Measurements from ENCODE around the gene MYG1. TPM values are rescaled to one million over a fixed set of nuclear protein-coding genes. Genes with fewer than 3 reads are reported as not detected.

Gene MYG1
- total RNA-seq, 2 experiments from 2014 or later: 53.4 to 64.9 TPM

GRCh38 chr12:53320352-53321195 is 21.1 kb downstream of the MYG1 start:
- DNase-seq (ENCODE audit: low spot score): no peak
- intact Hi-C loops (cut with micrococcal nuclease; ENCODE audit: unreplicated experiment): loop anchor here (1.0 to 5.0 kb wide), 6 partner anchors 21 to 357 kb away; partner anchors contain the start of genes ATP5MC2, MYG1 and PFDN5
- Histone ChIP-seq H3K9me3 (ENCODE audit: low read length) (no peaks in the 10 kb centered on the region), H3K9me2 (ENCODE audit: insufficient read depth, low read length) (no peaks in the 10 kb centered on the region), H2AFZ (ENCODE audit: low read length) (peak overlapping the region; percentile 71; the same call in 1 of the 2 replicates), H3K4me3 (ENCODE audit: low read depth, low read length, poor library complexity, severe bottlenecking) (peak overlapping the region; percentile 79), H3K4me1 (ENCODE audit: insufficient read depth, low read length, poor library complexity, severe bottlenecking) (peaks cover 34% of the 10 kb centered on the region), H4K20me1 (ENCODE audit: insufficient read depth, low read length) (no peaks in the 10 kb centered on the region), H3K27ac (ENCODE audit: low read depth, low read length, poor library complexity, severe bottlenecking) (peak overlapping the region; percentile 82), H3K79me2 (ENCODE audit: insufficient read depth, low read depth, low read length) (peaks cover 11% of the 10 kb centered on the region; the same call in 1 of the 2 replicates), H3K4me2 (ENCODE audit: low read length) (peak overlapping the region; percentile 84), H3K36me3 (ENCODE audit: insufficient read depth, low read length) (peaks cover 41% of the 10 kb centered on the region)
- TF ChIP-seq CTCF (conservative IDR thresholded peaks at IDR 0.05; ENCODE audit: low read length): no peak
- TF ChIP-seq EZH2phosphoT487 (IDR thresholded peaks at IDR 0.05; ENCODE audit: borderline replicate concordance, low read depth, low read length): no peak
- ChIA-PET POLR2A (interaction anchor here (0.6 to 3.5 kb wide), 29 partner anchors 10 to 732 kb away, joined by 3 to 17 read pairs (median 4); partner anchors contain the start of genes CSAD, ITGB7, MYG1 and PFDN5), CTCF (ENCODE audit: unreplicated experiment) (interaction anchor here (0.5 to 2.5 kb wide), 13 partner anchors 21 to 189 kb away, joined by 3 to 14 read pairs (median 4); partner anchors contain the start of genes MYG1, PFDN5 and TARBP2)
- BruUV-seq (replicated peaks): TSS peak; percentile 80

GRCh38 chr12:53324113-53324778 is 24.8 kb downstream of the MYG1 start:
- ChIA-PET POLR2A (interaction anchor here (0.6 to 5.8 kb wide), 19 partner anchors 10 to 296 kb away, joined by 3 to 30 read pairs (median 4); partner anchors contain the start of genes ITGB7, MAP3K12, MYG1 and SP1), CTCF (ENCODE audit: unreplicated experiment) (interaction anchor here (0.5 to 5.7 kb wide), 8 partner anchors 21 to 177 kb away, joined by 3 to 43 read pairs (median 4); partner anchors contain the start of genes PRR13 and TARBP2)
- peaks cover 42% of the 10 kb centered on the region for H3K4me1 ChIP-seq (ENCODE audit: insufficient read depth, low read length, poor library complexity, severe bottlenecking)
- TSS peak; percentile 63 for BruUV-seq (replicated peaks)
- no peaks in the 10 kb centered on the region for H4K20me1 ChIP-seq (ENCODE audit: insufficient read depth, low read length)
- no peaks in the 10 kb centered on the region for H3K9me2 ChIP-seq (ENCODE audit: insufficient read depth, low read length)
- H3K4me2 ChIP-seq (ENCODE audit: low read length): peak overlapping the region; percentile 86
- H3K27ac ChIP-seq (ENCODE audit: low read depth, low read length, poor library complexity, severe bottlenecking): peak overlapping the region; percentile 82
- TF ChIP-seq EZH2phosphoT487 (IDR thresholded peaks at IDR 0.05; ENCODE audit: borderline replicate concordance, low read depth, low read length): no peak
- TF ChIP-seq CTCF (conservative IDR thresholded peaks at IDR 0.05; ENCODE audit: low read length): no peak
- peak; percentile 82 for DNase-seq (ENCODE audit: low spot score)
- peaks cover 9% of the 10 kb centered on the region for H3K36me3 ChIP-seq (ENCODE audit: insufficient read depth, low read length)
- peaks cover 11% of the 10 kb centered on the region; the same call in 1 of the 2 replicates for H3K79me2 ChIP-seq (ENCODE audit: insufficient read depth, low read depth, low read length)
- H3K9me3 ChIP-seq (ENCODE audit: low read length): no peaks in the 10 kb centered on the region
- intact Hi-C loops (cut with micrococcal nuclease; ENCODE audit: unreplicated experiment): loop anchor here (1.0 to 5.0 kb wide), 6 partner anchors 21 to 353 kb away; partner anchors contain the start of genes ATP5MC2 and TARBP2
- H2AFZ ChIP-seq (ENCODE audit: low read length): peak overlapping the region; percentile 82
- peak overlapping the region; percentile 70 for H3K4me3 ChIP-seq (ENCODE audit: low read depth, low read length, poor library complexity, severe bottlenecking)

Measured in OCI-LY7 (cell line).